Measurements from ENCODE around the gene HOXC11.

HOXC11 gene

DNA sequence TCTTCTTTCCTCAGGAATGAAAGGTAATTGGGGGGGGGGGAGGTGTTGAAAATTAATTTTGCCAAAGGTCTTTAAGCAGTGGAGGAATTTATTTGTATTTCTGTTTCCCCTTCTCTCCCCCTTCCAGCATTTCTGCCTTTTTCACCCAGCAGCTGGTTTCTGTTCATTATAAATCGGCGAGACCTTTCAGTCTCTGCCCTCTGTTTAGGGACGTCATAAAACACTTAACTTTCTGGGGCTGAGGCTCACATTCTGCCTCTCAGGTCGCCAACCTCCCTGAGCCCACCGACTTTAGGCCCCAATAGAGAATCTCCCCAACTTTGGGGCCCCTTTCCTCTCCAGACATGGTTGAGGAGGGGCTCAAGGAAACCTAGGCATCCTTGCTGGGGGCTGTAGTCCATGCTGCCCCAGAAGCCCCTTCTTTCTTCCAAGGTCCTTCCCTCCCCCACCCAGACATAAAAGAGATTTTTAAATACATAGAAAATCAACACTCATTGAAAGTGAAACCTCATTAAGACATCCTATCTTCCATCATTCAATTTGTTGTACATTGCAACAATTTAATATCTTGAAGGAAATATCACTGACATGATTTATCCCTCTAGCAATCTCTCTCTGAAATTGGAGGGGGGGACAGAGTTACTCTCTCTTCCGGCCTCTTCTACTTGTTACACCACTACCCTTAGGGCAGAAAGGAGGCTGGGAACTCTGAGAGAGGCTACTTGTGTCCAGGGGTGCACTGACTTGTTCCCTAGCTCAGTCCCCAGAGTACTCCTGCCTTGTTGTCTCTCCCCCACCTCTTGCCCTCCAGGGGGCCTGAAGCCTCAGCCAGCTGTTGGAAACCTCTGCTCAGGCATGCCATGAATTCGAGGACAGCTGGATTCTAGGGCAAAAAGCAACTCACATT, 52.8 kb downstream of the HOXC11 start:
- no peak for DNase-seq

- DNase-seq = no peak
These were observed 53.9 kb downstream of the HOXC11 start for GRCh38 chr12:54026640-54027441.

Measured in NCI-H1105 (cell line).